ENCODE data around the gene SDR42E2.
A peak's percentile ranks its signal among the peaks of the same experiment; 100 is the strongest.

Gene SDR42E2

GRCh38 chr16:22181426-22181825, 19.1 kb downstream of the SDR42E2 start:
- no peak overlapping the region for H3K27ac Mint-ChIP-seq
- ATAC-seq (no peak), DNase-seq (no peak)
- no peaks in the 10 kb centered on the region for H3K27me3 Mint-ChIP-seq
- H3K4me1 Mint-ChIP-seq = no peaks in the 10 kb centered on the region
- H3K9me3 Mint-ChIP-seq = no peaks in the 10 kb centered on the region
- no peak overlapping the region for H3K4me3 Mint-ChIP-seq

GRCh38 chr16:22181843-22182242, 19.5 kb downstream of the SDR42E2 start:
- DNase-seq (no peak), ATAC-seq (no peak)
- Mint-ChIP-seq H3K4me3 (no peak overlapping the region), H3K9me3 (no peaks in the 10 kb centered on the region), H3K4me1 (peaks cover 2% of the 10 kb centered on the region), H3K27ac (no peak overlapping the region), H3K27me3 (no peaks in the 10 kb centered on the region)

GRCh38 chr16:22183335-22183734, 21.0 kb downstream of the SDR42E2 start:
- DNase-seq (no peak), ATAC-seq (no peak)
- Mint-ChIP-seq H3K27me3 (no peaks in the 10 kb centered on the region), H3K4me1 (peaks cover 12% of the 10 kb centered on the region), H3K9me3 (no peaks in the 10 kb centered on the region), H3K27ac (no peak overlapping the region), H3K4me3 (no peak overlapping the region)

- peaks cover 19% of the 10 kb centered on the region for H3K4me1 Mint-ChIP-seq
- peak overlapping the region in 1 of 2 donors; percentile 67 for H3K27ac Mint-ChIP-seq
- H3K9me3 Mint-ChIP-seq = no peaks in the 10 kb centered on the region
- no peak overlapping the region for H3K4me3 Mint-ChIP-seq
- no peaks in the 10 kb centered on the region for H3K27me3 Mint-ChIP-seq
- DNase-seq = no peak
- no peak for ATAC-seq
Observed at GRCh38 chr16:22183901-22184614, 21.8 kb downstream of the SDR42E2 start.

- ATAC-seq = no peak
- Mint-ChIP-seq H3K4me1 (peaks cover 25% of the 10 kb centered on the region), H3K27me3 (no peaks in the 10 kb centered on the region), H3K4me3 (no peak overlapping the region), H3K9me3 (no peaks in the 10 kb centered on the region), H3K27ac (peak overlapping the region in 1 of 2 donors; percentile 48)
- no peak for DNase-seq
Observed at GRCh38 chr16:22184615-22184968, 22.3 kb downstream of the SDR42E2 start.

- Mint-ChIP-seq H3K4me3 (no peak overlapping the region), H3K27ac (no peak overlapping the region), H3K9me3 (no peaks in the 10 kb centered on the region), H3K4me1 (peaks cover 29% of the 10 kb centered on the region), H3K27me3 (no peaks in the 10 kb centered on the region)
- ATAC-seq (no peak), DNase-seq (no peak)
Observed at GRCh38 chr16:22186517-22186916, 24.2 kb downstream of the SDR42E2 start.

- H3K9me3 Mint-ChIP-seq = peaks cover 0 to under 1% of the 10 kb centered on the region in 2 donors
- peak overlapping the region in 1 of 2 donors; percentile 62 for H3K27ac Mint-ChIP-seq
- peaks cover 37% of the 10 kb centered on the region for H3K4me1 Mint-ChIP-seq
- peak overlapping the region in 1 of 2 donors; percentile 21 for H3K4me3 Mint-ChIP-seq
- DNase-seq (no peak), ATAC-seq (no peak)
- no peaks in the 10 kb centered on the region for H3K27me3 Mint-ChIP-seq
Observed at GRCh38 chr16:22188267-22188594, 25.9 kb downstream of the SDR42E2 start.

- peak; percentile 56 to 71 for DNase-seq
- peaks cover 42% of the 10 kb centered on the region for H3K4me1 Mint-ChIP-seq
- no peaks in the 10 kb centered on the region for H3K27me3 Mint-ChIP-seq
- H3K9me3 Mint-ChIP-seq = peaks cover 5 to 6% of the 10 kb centered on the region in 2 donors
- peak overlapping the region; percentile 93 to 94 for H3K27ac Mint-ChIP-seq
- no peak for ATAC-seq
- peak overlapping the region; percentile 82 to 89 for H3K4me3 Mint-ChIP-seq
Observed at GRCh38 chr16:22188595-22189442, 26.5 kb downstream of the SDR42E2 start.

- DNase-seq (peak in 1 of 2 donors; percentile 53), ATAC-seq (no peak)
- H3K9me3 Mint-ChIP-seq = peaks cover 9 to 11% of the 10 kb centered on the region in 2 donors
- H3K4me1 Mint-ChIP-seq = peaks cover 50% of the 10 kb centered on the region
- no peaks in the 10 kb centered on the region for H3K27me3 Mint-ChIP-seq
- peak overlapping the region; percentile 82 to 89 for H3K4me3 Mint-ChIP-seq
- H3K27ac Mint-ChIP-seq = peak overlapping the region; percentile 93 to 94
Observed at GRCh38 chr16:22189473-22190080, 27.3 kb downstream of the SDR42E2 start.

- ATAC-seq (peak; percentile 72), DNase-seq (peak; percentile 100)
- Mint-ChIP-seq H3K9me3 (peaks cover 9 to 11% of the 10 kb centered on the region in 2 donors), H3K4me1 (peaks cover 57% of the 10 kb centered on the region), H3K27ac (peak overlapping the region; percentile 93 to 94), H3K27me3 (no peaks in the 10 kb centered on the region), H3K4me3 (peak overlapping the region; percentile 82 to 89)
Observed at GRCh38 chr16:22190081-22190775, 27.9 kb downstream of the SDR42E2 start.

GRCh38 chr16:22190776-22191531, 28.6 kb downstream of the SDR42E2 start:
- ATAC-seq (peak; percentile 60), DNase-seq (peak; percentile 98 to 100)

GRCh38 chr16:22191532-22192260, 29.4 kb downstream of the SDR42E2 start:
- peak; percentile 56 to 72 for DNase-seq
- H3K4me1 Mint-ChIP-seq = peaks cover 65% of the 10 kb centered on the region
- H3K27me3 Mint-ChIP-seq = no peaks in the 10 kb centered on the region

More at GRCh38 chr16:22190776-22191531, 28.6 kb downstream of the SDR42E2 start:
- peak overlapping the region; percentile 82 to 89 for H3K4me3 Mint-ChIP-seq
- H3K27ac Mint-ChIP-seq = peak overlapping the region; percentile 98 to 99
- peaks cover 9 to 11% of the 10 kb centered on the region in 2 donors for H3K9me3 Mint-ChIP-seq
- no peaks in the 10 kb centered on the region for H3K27me3 Mint-ChIP-seq
- H3K4me1 Mint-ChIP-seq = peaks cover 64% of the 10 kb centered on the region

GRCh38 chr16:22192261-22193062, 30.2 kb downstream of the SDR42E2 start:
- ATAC-seq (peak; percentile 44), DNase-seq (peak; percentile 83 to 92)
- H3K27me3 Mint-ChIP-seq = no peaks in the 10 kb centered on the region
- H3K4me3 Mint-ChIP-seq = peak overlapping the region; percentile 82 to 89
- peaks cover 67% of the 10 kb centered on the region for H3K4me1 Mint-ChIP-seq
- H3K9me3 Mint-ChIP-seq = peaks cover 9 to 11% of the 10 kb centered on the region in 2 donors
- peak overlapping the region; percentile 98 to 99 for H3K27ac Mint-ChIP-seq

More at GRCh38 chr16:22191532-22192260, 29.4 kb downstream of the SDR42E2 start:
- no peak for ATAC-seq
- peak overlapping the region; percentile 98 to 99 for H3K27ac Mint-ChIP-seq
- peak overlapping the region; percentile 82 to 89 for H3K4me3 Mint-ChIP-seq
- peaks cover 9 to 11% of the 10 kb centered on the region in 2 donors for H3K9me3 Mint-ChIP-seq
